Colonic mucosa (tissue), 4 donors: Measurements from ENCODE around the gene LRP3. TPM values are rescaled to one million over a fixed set of nuclear protein-coding genes. Genes with fewer than 3 reads are reported as not detected.

ENCODE experiments used
- DNase-seq: peaks from one replicate; pipeline ENCODE4 v3.0.0-alpha.2; 2020
- H3K27ac ChIP-seq: fragments of 200-600 bp; one replicate; pipeline ENCODE4 v1.8.0; 2021
- H3K27me3 ChIP-seq: fragments of 200-600 bp; one replicate; pipeline ENCODE4 v1.8.0; 2021
- H3K36me3 ChIP-seq: fragments of 200-600 bp; one replicate; pipeline ENCODE4 v1.8.0; 2021
- H3K4me1 ChIP-seq: fragments of 200-600 bp; one replicate; pipeline ENCODE4 v1.8.0; 2021; ENCODE audit warnings: mild to moderate bottlenecking
- H3K4me3 ChIP-seq: fragments of 200-600 bp; one replicate; pipeline ENCODE4 v1.8.0; 2021
- H3K9ac ChIP-seq, 2 donors: one replicate each; pipeline ENCODE4 v1.7.0; 2013; ENCODE audit warnings: control low read depth in 2 of 2, low read depth in 2 of 2, low read length in 2 of 2
- H3K9me3 ChIP-seq: fragments of 200-600 bp; one replicate; pipeline ENCODE4 v1.8.0; 2021
- intact Hi-C: fragments of 100-400 bp; cut with DNase I; formaldehyde crosslinking; loops from one replicate; pipeline ENCODE4 v1.14.1; 2022
- total RNA-seq, 2 donors: library from RNA; stranded (reverse); fragmentation: NEBNext Ultra II Directional in 1 of 2; extraction: Animal tissue kit (Norgen Biotek cat#: 25700) in 1 of 2; gene quantifications; one replicate each; pipeline ENCODE4 v1.2.1, GENCODE V29; 2021
- TF ChIP-seq, protein P1 (sequence below): fragments of 200-600 bp; IDR thresholded peaks from one replicate; pipeline ENCODE4 v1.8.0; 2022; ENCODE audit warnings: antibody characterized with exemption, mild to moderate bottlenecking
- donor health status: healthy.
- donor health status: DM: no; HTN: no; CAD: no.
- donor health status: DM: no; HTN: no; CAD: no.

LRP3 gene
- total RNA-seq, 2 donors from 2014 or later, result 14.6 to 16.5 TPM

DNA sequence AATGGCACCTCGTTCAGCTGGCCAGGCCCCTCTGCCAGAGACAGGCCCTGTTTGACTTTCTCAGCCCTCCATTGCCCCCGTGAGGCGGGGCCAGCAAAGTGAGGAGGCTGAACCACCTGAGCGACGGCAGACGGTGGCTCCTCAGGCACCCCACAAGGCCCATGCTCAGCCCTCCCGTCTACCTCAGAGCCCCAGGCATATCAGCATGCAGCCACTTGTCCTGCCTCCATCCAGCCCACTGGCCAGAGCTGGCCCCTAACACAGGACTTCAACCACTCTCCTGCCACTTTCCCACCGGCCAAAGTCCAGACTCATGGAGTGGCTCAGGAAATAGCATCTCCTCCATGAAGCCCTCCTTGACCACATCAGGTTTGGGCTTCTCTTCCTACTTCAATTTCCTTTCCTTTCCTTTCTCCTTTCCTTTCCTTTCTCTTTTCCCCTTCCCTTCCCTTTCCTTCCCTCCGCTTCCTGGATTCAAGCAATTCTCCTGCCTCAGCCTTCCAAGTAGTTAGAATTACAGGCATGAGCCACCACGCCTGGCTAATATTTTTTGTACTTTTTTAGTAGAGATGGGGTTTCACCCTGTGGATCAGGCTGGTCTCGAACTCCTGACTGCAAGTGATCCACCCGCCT, 22.2 kb downstream of the LRP3 start:
- DNase-seq, result no peak
- no peak overlapping the region for H3K9ac ChIP-seq
- no peaks in the 10 kb centered on the region for H3K4me1 ChIP-seq
- H3K27me3 ChIP-seq, result no peaks in the 10 kb centered on the region
- intact Hi-C loops, result no loop called here
- TF ChIP-seq, protein P1, sequence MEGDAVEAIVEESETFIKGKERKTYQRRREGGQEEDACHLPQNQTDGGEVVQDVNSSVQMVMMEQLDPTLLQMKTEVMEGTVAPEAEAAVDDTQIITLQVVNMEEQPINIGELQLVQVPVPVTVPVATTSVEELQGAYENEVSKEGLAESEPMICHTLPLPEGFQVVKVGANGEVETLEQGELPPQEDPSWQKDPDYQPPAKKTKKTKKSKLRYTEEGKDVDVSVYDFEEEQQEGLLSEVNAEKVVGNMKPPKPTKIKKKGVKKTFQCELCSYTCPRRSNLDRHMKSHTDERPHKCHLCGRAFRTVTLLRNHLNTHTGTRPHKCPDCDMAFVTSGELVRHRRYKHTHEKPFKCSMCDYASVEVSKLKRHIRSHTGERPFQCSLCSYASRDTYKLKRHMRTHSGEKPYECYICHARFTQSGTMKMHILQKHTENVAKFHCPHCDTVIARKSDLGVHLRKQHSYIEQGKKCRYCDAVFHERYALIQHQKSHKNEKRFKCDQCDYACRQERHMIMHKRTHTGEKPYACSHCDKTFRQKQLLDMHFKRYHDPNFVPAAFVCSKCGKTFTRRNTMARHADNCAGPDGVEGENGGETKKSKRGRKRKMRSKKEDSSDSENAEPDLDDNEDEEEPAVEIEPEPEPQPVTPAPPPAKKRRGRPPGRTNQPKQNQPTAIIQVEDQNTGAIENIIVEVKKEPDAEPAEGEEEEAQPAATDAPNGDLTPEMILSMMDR, result no peak
- no peaks in the 10 kb centered on the region for H3K9me3 ChIP-seq
- no peaks in the 10 kb centered on the region for H3K36me3 ChIP-seq
- no peak overlapping the region for H3K27ac ChIP-seq
- H3K4me3 ChIP-seq, result no peak overlapping the region

- H3K4me1 ChIP-seq, result no peaks in the 10 kb centered on the region
- DNase-seq, result no peak
- intact Hi-C loops, result no loop called here
These were observed 23.8 kb downstream of the LRP3 start for GRCh38 chr19:33217881-33218280.

GRCh38 chr19:33219261-33219815, 25.2 kb downstream of the LRP3 start:
- TF ChIP-seq, protein P1, result no peak
- intact Hi-C loops, result no loop called here
- Histone ChIP-seq H3K4me1 (no peaks in the 10 kb centered on the region), H3K9me3 (no peaks in the 10 kb centered on the region), H3K27ac (no peak overlapping the region), H3K27me3 (peaks cover 4% of the 10 kb centered on the region), H3K9ac (no peak overlapping the region), H3K36me3 (no peaks in the 10 kb centered on the region), H3K4me3 (no peak overlapping the region)
- DNase-seq, result no peak

More at GRCh38 chr19:33217881-33218280, 23.8 kb downstream of the LRP3 start:
- H3K27ac ChIP-seq, result no peak overlapping the region
- H3K36me3 ChIP-seq, result no peaks in the 10 kb centered on the region
- TF ChIP-seq, protein P1, result no peak
- H3K27me3 ChIP-seq, result no peaks in the 10 kb centered on the region
- H3K4me3 ChIP-seq, result no peak overlapping the region
- no peak overlapping the region for H3K9ac ChIP-seq
- H3K9me3 ChIP-seq, result no peaks in the 10 kb centered on the region

GRCh38 chr19:33220115-33220514, 26.0 kb downstream of the LRP3 start:
- no peak overlapping the region for H3K27ac ChIP-seq
- H3K4me1 ChIP-seq, result no peaks in the 10 kb centered on the region
- TF ChIP-seq, protein P1, result no peak
- H3K9ac ChIP-seq, result no peak overlapping the region
- H3K36me3 ChIP-seq, result no peaks in the 10 kb centered on the region
- DNase-seq, result no peak
- H3K27me3 ChIP-seq, result peaks cover 12% of the 10 kb centered on the region
- intact Hi-C loops, result no loop called here
- H3K9me3 ChIP-seq, result no peaks in the 10 kb centered on the region
- H3K4me3 ChIP-seq, result no peak overlapping the region

DNA sequence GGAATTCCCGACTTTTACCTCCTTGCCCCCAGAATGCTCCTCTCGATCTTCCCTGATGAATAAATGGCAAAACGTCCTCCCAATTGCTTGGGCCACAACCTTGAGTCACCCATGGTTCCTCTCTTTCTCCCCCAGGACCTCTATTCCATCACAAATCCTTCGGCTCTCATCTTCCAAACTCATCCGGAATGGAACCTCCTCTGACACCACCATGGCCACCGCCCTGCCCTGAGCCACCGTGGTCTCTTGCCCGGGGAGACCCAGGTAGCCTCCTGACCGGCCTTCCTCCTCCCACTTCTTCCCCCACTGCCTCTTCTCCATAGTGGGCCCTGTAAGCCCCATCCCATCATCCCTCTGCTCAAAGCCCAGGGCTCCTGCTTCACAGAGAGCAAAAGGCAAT, 26.6 kb downstream of the LRP3 start:
- TF ChIP-seq, protein P1, result no peak
- Histone ChIP-seq H3K27me3 (peaks cover 18% of the 10 kb centered on the region), H3K36me3 (no peaks in the 10 kb centered on the region), H3K9ac (no peak overlapping the region), H3K4me3 (no peak overlapping the region), H3K4me1 (no peaks in the 10 kb centered on the region), H3K9me3 (no peaks in the 10 kb centered on the region), H3K27ac (no peak overlapping the region)
- DNase-seq, result no peak
- intact Hi-C loops, result no loop called here
